TTC549 (cell line): ENCODE results near the gene NEK5.
A peak's percentile ranks its signal among the peaks of the same experiment; 100 is the strongest.

Experiments
- FAIRE-seq: peaks from 2 replicates; lab custom pipeline; 2012; peaks lifted over from hg19 to GRCh38; lab: Jason Lieb, UNC

NEK5 gene

GRCh38 chr13:52010890-52011631, 117.8 kb downstream of the NEK5 start, which contains the start of gene ATP7B:
TSS of gene ATP7B (minus strand) at chr13:52011450. CDS start at chr13:52011337, 113 bp downstream.
- FAIRE-seq, result no peak

GRCh38 chr13:52009946-52010345, 118.9 kb downstream of the NEK5 start:
- FAIRE-seq, result no peak

GRCh38 chr13:52006523-52007245, 122.2 kb downstream of the NEK5 start:
- no peak for FAIRE-seq

GRCh38 chr13:52005841-52006522, 122.9 kb downstream of the NEK5 start:
- no peak for FAIRE-seq

- no peak for FAIRE-seq
These were observed 124.2 kb downstream of the NEK5 start for GRCh38 chr13:52004511-52005170.

GRCh38 chr13:52003541-52003940, 125.3 kb downstream of the NEK5 start:
- FAIRE-seq, result no peak

GRCh38 chr13:52002361-52002760, 126.5 kb downstream of the NEK5 start:
- no peak for FAIRE-seq

GRCh38 chr13:52001120-52001731, 127.6 kb downstream of the NEK5 start:
- peak; percentile 61 for FAIRE-seq

GRCh38 chr13:51999921-52000320, 129.0 kb downstream of the NEK5 start:
- FAIRE-seq, result no peak

- no peak for FAIRE-seq
These were observed 129.4 kb downstream of the NEK5 start for GRCh38 chr13:51999510-51999911.

- FAIRE-seq, result no peak
These were observed 130.0 kb downstream of the NEK5 start for GRCh38 chr13:51998723-51999509.

GRCh38 chr13:51997641-51998330, 131.1 kb downstream of the NEK5 start:
- FAIRE-seq, result no peak

GRCh38 chr13:51997186-51997585, 131.7 kb downstream of the NEK5 start:
- no peak for FAIRE-seq

- no peak for FAIRE-seq
These were observed 132.2 kb downstream of the NEK5 start for GRCh38 chr13:51996641-51997040.

GRCh38 chr13:51995677-51996551, 133.0 kb downstream of the NEK5 start:
- FAIRE-seq, result no peak

- no peak for FAIRE-seq
These were observed 135.2 kb downstream of the NEK5 start for GRCh38 chr13:51993713-51994112.

- FAIRE-seq, result no peak
These were observed 139.8 kb downstream of the NEK5 start for GRCh38 chr13:51988988-51989618.
